NCI-H748 (cell line): Measurements from ENCODE around the gene MRPL28.
A peak's percentile ranks its signal among the peaks of the same experiment; 100 is the strongest.
"Not testable (repeated sequence)": the region's sequence is repeated elsewhere in the genome, so short reads cannot be mapped to it uniquely, and the experiment has no call there.

ENCODE experiments used
- DNase-seq: peaks from one replicate; lab custom pipeline; 2025; ENCODE audit not compliant: unreplicated experiment; lab: John Stamatoyannopoulos, UW

Gene MRPL28

DNA sequence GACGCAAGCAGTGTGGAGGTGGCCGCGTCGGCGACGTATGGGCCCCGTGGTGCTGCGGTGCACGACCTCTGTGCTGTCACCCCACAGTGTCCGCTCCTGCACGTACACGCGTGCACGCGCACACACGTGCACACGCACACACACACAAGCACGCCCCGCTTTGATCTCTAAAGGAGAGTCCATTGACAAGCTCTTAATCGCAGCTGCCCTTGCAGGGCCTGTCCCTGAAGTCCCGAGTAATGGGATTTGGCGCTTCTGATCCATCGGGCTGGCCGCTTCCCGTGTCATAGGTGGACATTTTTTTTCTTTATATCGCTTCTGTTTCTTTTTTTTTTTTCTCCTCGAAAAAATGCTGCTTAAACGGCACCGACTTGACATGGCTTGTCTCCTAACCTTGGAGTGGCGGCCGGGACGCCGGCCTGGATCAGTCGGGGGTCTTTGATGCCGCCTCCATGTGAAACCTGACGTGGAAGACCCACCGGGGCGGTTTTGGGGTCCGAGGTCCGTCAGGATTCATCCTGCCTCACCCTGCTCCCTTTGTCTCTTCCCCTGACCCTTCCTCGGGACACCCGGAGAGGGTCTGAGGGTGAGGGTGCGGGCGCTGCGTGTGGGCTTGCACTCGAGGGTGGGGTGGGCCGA lies 9.5 kb downstream of the MRPL28 start:
- no peak for DNase-seq

DNA sequence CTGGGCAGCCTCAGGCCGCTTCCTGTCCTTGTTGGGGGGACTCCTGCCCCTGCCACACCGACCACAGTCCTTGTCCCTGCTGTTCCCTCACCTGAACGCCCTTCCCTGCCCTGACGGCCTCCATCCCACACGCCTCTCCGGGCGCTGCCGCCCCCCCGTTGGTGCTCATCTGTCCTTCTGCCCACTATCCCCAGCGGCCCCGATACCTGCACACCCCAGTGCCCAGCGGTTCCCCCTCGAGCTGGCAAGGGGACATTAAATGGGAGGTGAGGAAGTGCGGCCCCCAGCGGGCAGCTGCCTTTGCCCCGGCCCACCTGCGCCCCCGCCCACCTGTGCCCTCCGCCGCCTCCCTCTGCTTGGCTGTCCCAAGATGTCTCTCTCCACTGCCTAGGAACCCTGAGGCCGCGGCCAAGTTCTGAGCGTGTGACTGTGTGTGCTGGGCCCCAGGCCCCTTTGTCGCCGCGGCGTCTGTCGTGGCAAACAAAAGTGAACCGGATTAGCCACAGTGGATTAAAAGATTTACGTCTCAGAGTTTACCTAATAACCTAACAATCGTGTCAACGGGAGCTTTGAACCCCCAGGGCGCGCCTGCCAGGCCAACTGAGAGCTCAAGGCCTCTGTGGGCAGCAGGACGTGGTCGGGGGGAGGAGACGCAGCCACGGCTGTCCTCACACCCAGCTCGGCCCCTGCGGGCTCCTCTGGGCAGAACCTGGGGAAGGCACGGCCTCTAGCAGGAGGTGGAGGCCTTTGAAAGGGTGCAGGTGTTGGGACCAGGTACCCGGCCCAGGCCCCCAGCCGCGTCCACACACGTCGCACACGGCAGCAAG lies 10.3 kb downstream of the MRPL28 start:
- no peak for DNase-seq

DNA sequence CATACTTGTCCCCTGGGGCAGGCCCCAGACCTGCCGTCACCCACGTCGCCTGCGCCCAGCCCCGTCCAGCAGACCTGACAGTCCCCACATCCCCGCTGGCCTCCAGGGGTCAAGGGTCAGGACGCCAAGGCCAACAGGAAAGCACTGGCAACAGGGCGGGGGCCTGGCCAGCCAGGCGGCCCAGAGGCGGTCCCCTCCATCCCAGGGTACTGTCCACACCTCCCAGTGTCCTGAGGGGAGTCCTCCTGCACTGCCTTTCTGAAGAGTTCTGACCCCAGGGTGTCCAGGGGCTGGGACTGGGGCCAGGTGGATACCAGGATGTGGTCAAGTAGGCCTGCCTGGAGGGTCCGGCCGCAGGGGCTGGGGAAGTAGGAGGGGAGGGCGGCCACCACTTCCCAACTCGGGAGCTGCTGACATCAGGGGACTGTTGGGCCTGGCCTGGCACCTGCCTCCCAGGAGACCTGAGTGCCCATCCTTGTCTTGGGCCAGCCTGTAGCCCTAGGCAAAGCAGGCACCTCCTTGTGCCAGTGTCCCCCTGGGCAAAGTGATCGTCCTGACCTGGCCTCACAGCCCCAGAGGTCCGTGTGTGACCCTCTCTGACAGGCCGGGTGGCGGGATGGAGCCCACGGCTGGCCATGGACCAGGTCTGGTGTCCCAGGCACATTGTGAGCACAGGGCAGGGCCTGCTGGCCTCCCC lies 11.1 kb downstream of the MRPL28 start:
- DNase-seq: no peak

DNA sequence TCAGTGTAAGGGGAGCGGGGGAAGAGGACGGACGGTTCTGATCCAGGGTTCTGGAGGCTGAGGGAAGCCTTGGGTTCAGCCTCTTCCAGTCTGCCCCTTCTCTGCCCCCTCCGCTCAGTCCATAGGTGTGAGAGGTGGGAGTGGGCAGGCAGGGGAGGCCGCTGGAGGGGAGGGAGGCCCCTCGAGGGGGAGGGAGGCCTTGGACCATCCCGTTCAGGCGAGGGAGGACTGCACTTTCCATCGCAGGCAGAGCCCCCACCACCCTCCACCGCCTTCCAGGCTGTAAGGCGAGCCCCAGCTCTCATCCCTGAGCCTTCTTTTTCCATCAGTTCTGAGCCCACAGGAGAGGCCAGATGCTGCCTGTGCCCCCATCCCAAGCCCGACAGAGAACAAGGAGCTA lies 13.6 kb downstream of the MRPL28 start:
- DNase-seq: no peak

DNA sequence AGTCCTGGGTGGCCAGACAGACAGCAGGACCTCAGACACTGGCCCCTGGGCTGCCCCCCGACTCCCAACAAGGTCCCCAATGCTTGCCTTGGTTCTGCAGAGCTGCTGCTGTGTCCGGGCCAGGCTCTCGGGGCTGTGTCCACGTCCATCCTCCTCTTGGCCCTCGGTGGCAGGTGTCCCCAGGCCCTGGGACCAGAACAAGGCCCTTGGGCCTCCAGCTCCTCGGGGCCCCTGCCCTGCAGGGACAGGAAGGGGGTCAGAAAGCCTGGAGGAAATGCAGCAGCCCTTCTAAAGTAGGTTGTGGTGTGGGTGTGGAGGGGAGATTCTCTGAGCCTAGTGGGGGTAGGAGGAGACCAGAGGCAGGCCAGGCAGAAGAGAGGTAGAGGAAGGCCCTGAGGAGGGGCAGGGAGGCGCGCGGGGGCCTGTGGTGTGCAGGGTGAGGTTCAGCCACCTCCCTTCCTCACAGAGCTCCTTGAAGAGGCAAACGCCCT lies 15.3 kb downstream of the MRPL28 start:
- no peak for DNase-seq

DNA sequence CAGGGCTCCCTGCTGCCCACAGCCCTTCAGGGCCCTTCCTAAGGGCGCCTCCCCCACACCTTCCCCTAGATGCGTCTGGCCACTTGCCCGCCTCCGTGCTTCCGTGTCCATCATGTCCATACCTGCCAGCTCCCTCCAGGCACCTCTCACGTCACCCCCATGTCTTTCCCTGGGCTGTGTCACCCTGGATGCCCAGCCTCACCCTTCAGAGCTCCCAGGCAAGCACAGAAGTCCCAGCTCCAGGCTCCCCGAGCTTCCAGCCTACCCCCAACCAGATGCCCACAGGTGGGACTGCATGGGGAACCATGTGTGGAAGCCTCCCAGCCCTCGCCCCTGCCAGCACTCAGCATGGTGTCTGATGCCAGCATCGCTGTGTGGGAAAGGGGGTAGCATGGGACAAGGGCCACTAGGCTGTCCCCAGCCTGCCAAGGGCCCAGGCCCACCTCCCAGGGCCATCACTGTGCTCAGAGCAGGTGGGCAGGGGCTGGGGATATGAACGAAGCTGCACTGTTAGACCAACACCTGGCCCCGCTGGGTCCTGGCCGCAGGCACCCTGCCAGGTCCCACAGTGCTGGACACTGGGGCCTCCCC lies 16.0 kb downstream of the MRPL28 start:
- no peak for DNase-seq

- DNase-seq: no peak
These were observed 16.7 kb downstream of the MRPL28 start for GRCh38 chr16:353404-354290.

- peak; percentile 95 for DNase-seq
These were observed 17.6 kb downstream of the MRPL28 start, which contains the start of gene AXIN1 for GRCh38 chr16:352547-353403. Gene AXIN1, minus strand, starts transcription at chr16:352723. Its CDS starts 5,698 bp downstream, at chr16:347025.

DNA sequence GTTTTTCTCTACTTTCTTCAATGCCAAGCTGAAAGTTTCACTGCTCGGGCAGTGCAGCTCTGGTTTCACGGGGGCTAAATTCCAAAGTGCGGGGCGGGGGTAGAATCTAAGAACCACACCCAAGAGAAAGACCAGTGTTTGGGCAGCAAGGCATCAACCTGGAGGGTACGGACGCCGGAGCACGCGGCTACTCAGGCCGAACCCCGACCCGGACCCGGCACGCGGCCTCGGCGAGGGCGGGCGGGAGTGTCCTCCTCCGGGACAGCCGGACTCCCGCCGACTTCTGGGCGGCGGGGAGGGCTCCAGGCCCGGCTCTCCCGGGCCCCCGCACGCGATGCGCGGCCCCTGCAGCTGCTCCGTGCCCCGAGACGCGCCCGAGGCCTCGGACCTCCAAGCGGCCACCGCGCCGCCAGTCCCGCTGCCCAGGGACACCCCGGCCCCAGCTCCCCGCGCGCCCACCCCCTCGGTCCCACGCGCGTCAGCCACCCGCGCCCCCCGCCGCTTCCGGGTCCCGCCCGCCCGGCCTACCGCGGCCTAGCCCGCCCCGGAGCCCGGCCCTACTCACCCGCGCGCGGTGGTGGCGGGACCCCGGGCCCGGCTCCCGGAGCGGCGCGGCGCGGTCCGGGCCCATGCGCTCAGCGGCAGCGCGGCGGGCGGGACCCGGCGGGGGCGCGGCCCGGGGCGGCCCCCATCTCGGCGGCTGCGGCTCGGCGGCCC lies 18.4 kb downstream of the MRPL28 start:
- peak; percentile 27 for DNase-seq

GRCh38 chr16:350203-350602 lies 20.1 kb downstream of the MRPL28 start:
- no peak for DNase-seq

- no peak for DNase-seq
These were observed 21.1 kb downstream of the MRPL28 start for GRCh38 chr16:349211-349610.

GRCh38 chr16:348495-348894 lies 21.8 kb downstream of the MRPL28 start:
- DNase-seq: not testable (repeated sequence)

- no peak for DNase-seq
These were observed 23.1 kb downstream of the MRPL28 start for GRCh38 chr16:347203-347602.

DNA sequence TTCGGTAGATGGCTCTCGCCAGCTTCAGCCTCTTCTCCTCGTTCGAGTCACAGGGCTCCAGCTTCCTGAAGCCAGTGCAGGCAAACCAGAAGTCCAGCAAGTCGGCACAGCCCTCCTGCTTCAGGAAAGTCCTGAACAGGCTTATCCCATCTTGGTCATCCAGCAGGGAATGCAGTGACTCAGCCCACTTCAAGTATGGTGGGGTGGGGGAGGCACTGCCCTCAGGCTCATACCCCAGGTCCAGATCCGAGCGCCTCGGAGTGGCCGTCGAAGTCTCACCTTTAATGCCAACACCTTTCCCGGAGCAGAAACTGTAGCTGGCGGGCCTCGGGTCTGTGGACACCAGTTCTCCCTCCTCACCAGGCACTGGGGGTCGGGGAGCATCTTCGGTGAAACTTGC lies 23.8 kb downstream of the MRPL28 start:
- no peak for DNase-seq

DNA sequence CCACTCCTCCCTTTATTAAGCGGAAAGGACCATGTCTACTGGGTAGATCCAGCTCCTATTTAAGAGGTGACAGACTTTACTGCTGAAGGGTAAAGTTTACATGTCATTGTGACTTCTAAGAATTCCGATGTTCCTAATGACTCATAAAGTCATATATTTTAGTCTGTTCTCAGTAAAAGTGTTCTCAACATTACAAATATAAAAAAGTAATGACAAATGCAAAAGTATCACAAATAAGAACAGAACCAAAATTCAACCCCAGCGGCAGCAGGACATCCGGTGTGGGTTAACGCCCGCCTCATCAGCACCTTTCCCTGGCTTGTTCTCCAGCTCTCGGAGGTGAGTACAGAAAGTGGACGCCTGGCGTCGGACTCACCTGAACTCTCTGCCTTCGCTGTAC lies 24.6 kb downstream of the MRPL28 start:
- no peak for DNase-seq

DNA sequence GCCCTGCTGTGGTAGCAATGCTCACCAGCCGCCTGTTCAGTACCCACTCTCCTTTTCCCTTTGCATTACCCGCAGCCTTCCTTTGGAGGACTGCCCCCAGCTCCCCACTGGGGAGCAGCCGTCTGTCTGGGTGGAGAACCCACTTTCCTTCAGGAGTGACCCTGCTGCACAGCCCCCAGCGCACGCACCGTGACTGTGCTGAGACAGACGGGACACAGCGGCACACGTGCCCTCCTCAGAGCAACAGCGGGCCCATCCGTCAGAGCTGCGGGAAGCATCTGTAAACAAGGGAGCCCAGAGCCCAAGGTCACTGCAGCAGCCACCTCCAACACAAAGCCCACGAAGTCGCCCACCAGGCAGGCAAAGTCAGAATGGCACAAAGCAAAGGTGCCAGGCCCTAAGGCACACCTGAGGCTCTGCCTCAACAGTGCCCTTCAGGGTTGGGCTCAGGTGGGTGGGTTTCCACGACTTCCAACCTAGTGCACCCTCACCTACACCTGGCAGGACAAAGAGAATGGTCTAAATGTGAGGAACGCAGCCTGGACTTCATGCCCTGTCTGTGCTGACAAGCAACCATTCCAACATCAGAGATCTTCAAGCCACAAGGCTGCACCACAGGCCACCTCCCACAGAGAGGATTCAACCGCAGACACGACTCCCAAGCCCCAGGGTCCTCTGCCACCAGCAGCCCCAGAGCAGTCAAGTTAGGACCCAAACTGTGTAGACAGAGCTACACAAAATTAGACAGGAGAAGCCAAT lies 27.7 kb downstream of the MRPL28 start:
- DNase-seq: no peak

GRCh38 chr16:341974-342336 lies 28.4 kb downstream of the MRPL28 start:
- not testable (repeated sequence) for DNase-seq
